Stimulated activated CD8-positive, alpha-beta memory T cell treated with anti-CD3 and anti-CD28 coated beads, Interleukin-2, amount 100 ng/mL, for 48 hours (primary cell): ENCODE results near the gene FPGS.
"Not testable (repeated sequence)": the region's sequence is repeated elsewhere in the genome, so short reads cannot be mapped to it uniquely, and the experiment has no call there.

Source experiments
- DNase-seq, 2 donors: peaks; one replicate each; pipeline ENCODE4 v3.0.0-alpha.2; 2020; ENCODE audit warnings: low read depth in 2 of 2

Gene FPGS

DNA sequence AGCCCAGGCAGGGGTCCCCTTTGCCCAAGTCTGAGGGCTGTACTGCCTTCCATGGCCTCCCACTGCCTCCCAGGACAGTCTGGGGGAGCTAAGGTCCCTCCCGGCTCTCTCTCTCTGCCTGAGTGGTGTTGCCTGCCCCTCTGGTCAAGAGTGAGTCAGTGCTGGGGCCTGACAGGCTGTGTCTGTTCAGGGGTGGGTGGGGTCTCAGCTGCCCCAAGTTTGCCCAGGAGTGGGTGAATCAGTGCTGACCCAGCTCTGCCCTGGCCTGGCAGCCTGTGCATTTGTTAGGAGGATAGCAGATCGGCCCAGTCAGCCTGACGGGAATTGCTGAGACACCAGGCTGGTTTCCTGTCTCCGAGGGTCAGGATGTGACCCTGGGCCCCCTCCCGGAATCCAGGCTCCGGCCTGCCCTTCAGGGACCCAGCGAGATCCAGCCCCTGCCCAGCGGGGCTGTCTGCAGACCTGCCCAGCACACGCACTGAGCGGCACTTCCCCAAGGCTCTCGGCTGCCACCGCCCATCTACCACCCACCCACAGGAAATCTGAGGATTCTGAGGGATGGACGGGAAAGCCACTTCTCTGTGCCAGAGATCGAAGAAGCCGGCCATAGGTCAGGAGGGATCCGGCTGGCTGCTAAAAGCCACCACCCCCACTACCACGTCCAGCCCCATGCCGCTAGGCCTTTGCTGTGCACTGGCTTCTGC lies 35.8 kb downstream of the FPGS start:
- no peak for DNase-seq

- DNase-seq = no peak
Observed at GRCh38 chr9:127841087-127841835, 38.6 kb downstream of the FPGS start.

DNA sequence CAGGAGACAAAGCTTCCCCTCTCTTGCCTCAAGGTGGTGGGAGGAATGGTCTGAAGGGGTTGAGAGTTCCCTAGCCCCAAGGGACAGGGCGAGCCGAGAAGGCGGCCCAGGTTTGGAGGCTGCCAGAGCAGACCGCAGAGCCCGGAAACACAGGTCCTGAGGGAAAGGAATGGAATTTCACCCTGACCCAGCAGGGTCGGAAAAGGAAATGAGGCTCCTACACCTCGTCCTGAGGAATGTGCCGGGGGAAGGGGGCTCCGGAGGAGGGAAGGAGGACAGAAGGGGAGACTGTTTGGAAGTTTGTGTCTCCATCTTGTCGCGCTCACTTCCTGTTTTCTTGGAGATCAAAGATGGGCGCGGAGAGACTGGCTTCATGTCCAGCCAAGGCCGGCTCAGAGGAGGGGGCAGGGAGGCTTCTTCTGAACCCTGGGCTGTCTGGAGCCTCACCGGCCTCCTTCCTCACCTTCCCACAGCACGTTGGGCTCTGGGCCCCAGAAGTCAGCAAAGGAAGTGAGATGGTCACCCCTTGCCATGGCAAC lies 42.2 kb downstream of the FPGS start:
- DNase-seq = no peak

- not testable (repeated sequence) for DNase-seq
Observed at GRCh38 chr9:127845619-127846018, 42.9 kb downstream of the FPGS start.

DNA sequence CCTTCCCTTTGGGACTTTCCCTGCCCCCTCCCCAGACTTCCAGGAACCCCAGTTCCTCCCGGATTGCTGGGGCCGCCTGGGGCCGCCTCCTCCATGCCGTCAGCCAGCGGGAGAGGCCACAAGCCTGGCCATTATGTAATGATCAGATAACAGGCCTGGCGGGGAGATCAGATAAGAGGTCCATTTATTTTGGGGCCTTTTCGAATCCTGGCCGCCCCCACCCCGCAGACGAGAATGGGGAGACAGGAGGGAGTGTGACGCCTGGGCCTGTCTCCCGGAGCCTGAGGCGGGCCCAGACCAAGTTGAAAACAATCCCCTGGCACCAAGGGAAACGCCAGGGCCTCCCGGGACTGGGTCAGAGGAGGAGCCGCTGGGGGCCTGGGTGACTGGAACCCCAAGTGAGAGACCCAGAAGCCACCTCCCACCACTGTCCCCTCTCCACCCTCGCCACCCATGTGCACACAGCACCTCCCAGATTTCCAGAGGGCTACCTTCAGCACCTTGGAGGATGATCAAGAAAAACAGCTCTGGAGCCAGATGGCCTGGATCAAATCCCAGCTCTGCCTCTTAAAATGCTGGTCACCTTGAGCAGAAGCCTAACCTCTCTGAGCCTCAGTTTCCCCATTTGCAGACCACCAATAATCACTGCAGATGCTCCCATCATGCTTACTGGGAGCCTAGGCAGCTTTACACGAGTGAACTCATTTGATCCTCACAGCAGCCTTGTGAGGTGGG lies 43.9 kb downstream of the FPGS start:
- DNase-seq = no peak

DNA sequence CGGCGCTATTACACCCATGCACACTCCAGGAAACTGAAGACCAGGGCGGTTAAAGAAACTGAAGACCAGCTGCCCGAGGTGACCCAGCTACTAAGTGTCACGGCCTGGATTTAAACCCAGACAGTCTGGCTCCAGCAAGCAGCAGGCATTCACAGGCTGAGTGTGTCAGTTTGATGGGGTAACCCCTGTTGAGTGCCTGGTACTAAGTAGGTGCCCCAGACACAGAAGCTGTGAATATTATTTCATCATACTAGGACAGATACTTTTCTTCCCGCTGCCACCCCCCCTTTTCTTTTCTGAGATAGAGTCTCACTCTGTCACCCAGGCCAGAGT lies 44.5 kb downstream of the FPGS start:
- no peak for DNase-seq

DNA sequence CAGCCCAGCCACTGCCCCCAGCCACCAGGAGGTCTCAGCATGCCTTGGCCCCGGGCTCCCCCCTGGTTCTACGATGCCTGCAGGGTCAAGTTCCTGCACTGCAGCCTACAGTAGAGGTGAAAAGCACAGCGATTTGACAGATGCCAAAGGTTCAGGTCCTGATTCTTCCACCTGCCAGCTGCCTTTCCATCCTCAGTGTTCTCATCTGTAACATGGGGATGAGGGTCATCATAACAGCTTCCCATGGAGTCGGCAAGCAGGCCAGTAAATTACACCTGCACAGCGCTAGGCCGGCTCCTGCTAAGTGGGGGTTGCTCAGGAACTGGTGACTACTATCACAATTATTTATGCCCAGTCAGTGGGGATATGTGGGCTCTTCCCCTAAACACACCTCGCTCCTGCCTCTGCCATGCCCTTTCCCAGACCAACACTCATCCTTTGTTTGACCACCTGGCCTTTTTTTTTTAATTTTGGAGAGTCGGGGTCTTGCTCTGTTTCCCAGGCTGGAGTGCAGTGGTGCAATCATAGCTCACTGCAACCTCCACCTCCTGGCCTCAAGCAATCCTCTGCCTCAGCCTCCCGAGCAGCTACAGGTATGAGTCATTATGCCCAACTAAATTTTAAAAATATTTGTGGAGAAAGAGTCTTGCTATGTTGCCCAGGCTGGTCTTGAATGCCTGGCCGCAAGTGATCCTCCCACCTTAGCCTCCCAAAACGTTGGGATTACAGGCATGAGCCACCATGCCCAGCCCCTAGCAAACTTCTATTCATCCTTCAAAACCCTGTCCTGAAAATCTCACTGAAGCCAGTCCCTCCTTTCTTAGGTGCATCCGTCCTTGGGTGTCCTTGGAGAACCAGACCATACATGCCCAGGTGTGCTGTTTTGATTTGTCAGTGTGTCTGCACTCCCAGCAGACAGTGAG lies 45.4 kb downstream of the FPGS start:
- no peak for DNase-seq

GRCh38 chr9:127848756-127849504 lies 46.2 kb downstream of the FPGS start:
- no peak for DNase-seq

- no peak for DNase-seq
Observed at GRCh38 chr9:127850286-127850830, 47.7 kb downstream of the FPGS start.

DNA sequence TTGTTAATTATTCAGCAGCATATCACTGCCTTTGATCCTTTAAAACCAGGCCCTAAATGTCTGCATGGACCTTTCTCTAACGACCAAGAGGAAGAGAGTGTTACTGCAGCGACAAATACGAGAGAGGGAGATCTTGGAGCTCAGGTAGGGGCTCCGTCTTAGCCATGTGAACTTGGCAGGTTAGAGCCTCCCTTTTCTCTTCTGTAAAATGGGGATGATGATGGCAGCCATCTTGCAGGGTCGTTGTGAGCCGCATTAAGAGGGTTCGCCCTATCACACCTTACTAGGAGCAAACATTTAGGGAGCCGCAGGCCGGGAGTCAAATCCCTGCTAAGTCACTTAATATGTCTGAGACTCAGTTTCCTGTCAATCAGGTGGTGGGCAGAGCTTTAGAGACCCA lies 50.1 kb downstream of the FPGS start:
- no peak for DNase-seq

- DNase-seq = no peak
Observed at GRCh38 chr9:127853312-127854183, 50.9 kb downstream of the FPGS start.

DNA sequence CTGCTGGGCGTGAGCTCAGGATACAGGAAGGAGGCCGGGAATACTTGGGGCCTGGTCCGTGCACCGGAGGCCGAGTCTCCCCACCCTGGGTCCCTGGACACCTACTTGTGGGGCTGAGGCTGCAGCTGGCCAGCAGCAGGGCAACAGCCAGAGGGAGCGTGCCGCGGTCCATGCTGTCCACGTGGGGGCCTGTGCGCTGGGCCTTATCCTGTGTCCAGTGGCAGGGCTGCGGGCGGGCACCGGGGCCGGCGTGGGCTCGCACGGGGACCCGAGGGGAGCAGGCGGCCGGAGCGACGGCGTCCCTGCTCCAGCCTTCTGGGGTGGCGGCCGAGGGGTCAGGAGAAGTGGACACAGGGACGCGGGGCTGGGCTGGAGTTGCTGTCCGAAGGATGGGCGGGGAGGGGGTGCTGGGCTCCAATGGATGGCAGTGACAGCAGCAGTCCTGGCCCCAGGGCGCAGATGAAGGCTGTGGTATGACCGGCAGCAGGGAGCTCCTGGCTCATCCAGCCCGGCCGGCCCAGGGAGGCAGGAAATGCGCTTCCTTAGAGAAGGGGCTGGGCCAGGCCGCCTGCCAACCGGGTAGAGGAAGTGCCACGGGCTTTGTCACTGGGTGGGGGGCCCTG lies 51.6 kb downstream of the FPGS start, which contains the start of gene ENG:
TSS of gene ENG (minus strand) at position 475 of the 623 bp plus-strand sequence. CDS start at position 172, 303 bp downstream.
- DNase-seq = no peak

DNA sequence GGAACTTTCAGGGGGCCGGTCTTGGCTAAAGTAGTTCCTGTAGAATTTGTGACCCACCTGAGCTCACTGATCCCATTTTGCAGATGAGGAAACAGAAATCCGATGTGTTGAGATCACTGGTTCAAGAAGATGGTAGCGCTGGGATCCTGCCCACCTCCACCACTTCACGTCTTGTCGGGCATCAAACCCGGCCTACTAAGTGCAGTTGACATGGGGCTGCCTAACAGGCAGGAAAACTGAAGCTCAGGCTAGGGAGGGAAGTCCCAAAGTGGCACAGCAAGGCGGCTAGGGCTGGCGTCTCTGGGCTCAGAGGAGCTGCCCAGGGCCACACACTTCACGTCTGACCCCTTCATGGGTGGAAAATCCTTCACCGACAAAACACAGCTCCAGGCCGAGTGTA lies 52.3 kb downstream of the FPGS start:
- no peak for DNase-seq

DNA sequence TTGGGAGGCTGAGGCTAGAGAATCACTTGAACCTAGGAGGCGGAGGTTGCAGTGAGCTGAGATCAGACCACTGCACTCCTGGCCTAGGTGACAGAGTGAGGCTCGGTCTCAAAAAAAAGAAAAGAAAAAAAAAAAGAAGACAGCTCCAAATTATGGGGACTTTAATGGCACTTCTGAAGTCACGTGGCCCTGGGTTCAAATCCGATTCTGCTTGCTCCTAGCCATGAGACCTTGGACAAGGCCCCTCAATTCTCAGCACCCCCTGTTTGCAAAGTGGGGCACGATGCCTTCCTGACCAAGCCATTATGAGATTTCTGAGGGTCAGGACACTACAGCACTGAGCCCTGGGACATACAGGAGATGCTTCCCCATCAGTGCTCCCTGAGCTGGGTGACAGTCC lies 52.8 kb downstream of the FPGS start:
- no peak for DNase-seq

DNA sequence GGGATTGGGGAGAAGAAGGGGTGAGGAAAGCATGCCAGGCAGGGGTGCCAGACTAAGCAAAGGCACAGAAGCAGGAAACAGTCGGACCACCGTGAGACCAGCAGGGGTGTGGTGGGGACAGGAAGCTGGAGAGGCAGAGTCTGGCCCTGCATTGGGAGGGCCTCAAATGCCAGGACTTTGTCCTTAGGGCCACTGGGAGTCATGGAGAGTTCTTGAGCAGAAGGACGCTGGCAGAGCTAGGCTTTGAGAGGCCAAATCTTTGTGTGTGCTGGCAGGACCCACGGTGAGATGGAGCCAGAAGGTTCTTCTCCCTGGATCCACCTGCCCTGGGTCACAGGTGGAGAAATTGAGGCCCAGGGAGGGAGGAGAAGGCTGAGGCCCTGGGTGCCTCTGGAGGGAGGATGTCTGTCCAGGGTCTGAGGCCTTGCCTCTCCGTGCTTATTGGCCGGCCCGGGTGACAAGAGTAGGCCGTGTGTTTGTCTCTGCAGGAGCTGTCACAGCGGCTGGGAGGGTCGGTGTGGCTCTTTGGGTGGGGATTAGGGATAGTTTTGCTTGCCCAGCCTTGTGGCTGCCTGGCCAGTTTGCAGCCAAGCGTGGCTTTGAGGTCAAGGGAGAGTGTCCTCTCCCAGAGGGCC lies 53.5 kb downstream of the FPGS start:
- DNase-seq = no peak

DNA sequence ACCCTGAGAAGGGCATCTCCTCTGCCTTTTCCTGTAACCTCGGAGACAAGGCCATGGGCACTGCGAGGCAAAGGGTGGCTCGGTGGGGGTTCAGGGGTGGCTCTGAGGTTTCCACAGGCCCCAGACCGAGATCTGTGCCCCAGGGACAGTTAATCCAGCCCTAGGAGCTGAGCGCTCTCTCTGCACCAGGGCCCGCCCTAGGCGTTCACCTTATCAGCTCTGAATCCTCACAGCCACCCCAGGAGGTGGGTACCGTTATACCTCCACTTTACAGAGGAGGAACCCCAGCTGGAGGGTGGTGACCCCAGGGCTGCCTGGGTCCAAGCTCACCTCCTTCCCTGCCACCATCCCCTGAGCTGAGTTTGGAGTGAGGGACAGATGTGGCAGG lies 54.0 kb downstream of the FPGS start:
- no peak for DNase-seq

DNA sequence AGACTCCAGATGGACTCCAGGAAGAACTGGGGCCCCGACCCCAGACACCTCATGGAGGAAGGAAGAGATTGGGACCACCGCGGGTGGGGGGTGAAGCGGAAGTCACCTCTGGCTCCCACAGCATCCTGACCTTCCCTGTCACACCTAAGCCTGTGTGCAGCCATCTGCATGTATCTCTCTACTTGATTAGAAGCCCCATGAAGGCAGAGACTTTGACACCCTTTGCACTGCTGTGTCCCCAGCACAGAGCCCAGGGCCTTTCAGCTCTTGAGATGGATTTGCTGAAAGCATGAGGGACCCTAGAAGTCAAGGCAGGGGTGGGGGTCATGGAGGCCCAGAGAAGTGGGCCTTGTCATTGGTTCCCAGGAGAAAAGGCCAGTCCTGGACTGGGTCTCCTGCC lies 54.6 kb downstream of the FPGS start:
- no peak for DNase-seq

GRCh38 chr9:127858041-127858512 lies 55.4 kb downstream of the FPGS start:
- DNase-seq = no peak
